Endothelial cell (in vitro differentiated cells): ENCODE data around the gene TAC3. TPM values are rescaled to one million over a fixed set of nuclear protein-coding genes. Genes with fewer than 3 reads are reported as not detected.
"Not testable (repeated sequence)": the region's sequence is repeated elsewhere in the genome, so short reads cannot be mapped to it uniquely, and the experiment has no call there.

Experiments
- DNase-seq: peaks from one replicate; pipeline ENCODE4 v3.0.0; 2021; ENCODE audit warnings: low spot score
- H3K27ac Mint-ChIP-seq: one replicate; pipeline ENCODE4 v1.8.0; 2021; ENCODE audit warnings: mixed read lengths, inconsistent platforms; ENCODE audit not compliant: unreplicated experiment
- H3K27me3 Mint-ChIP-seq: one replicate; pipeline ENCODE4 v1.8.0; 2021; ENCODE audit warnings: mild to moderate bottlenecking, moderate library complexity, mixed read lengths, inconsistent platforms; ENCODE audit not compliant: unreplicated experiment
- H3K36me3 Mint-ChIP-seq: one replicate; pipeline ENCODE4 v1.8.0; 2021; ENCODE audit warnings: mild to moderate bottlenecking, low read depth, mixed read lengths, inconsistent platforms; ENCODE audit not compliant: unreplicated experiment
- H3K4me1 Mint-ChIP-seq: one replicate; pipeline ENCODE4 v1.8.0; 2021; ENCODE audit warnings: mild to moderate bottlenecking, mixed read lengths, inconsistent platforms; ENCODE audit not compliant: unreplicated experiment
- H3K4me3 Mint-ChIP-seq: one replicate; pipeline ENCODE4 v1.8.0; 2021; ENCODE audit warnings: mild to moderate bottlenecking, mixed read lengths, inconsistent platforms; ENCODE audit not compliant: unreplicated experiment
- H3K9me3 Mint-ChIP-seq: one replicate; pipeline ENCODE4 v1.8.0; 2021; ENCODE audit warnings: mixed read lengths, inconsistent platforms; ENCODE audit not compliant: unreplicated experiment
- CTCF ChIP-seq: fragments of 200-600 bp; sonication (generic); IDR thresholded peaks from one replicate; pipeline ENCODE4 v1.5.0; 2021; ENCODE audit warnings: antibody characterized with exemption; ENCODE audit not compliant: unreplicated experiment
- total RNA-seq: library from RNA; stranded (reverse); fragmentation: NEBNext Ultra II Directional; extraction: Animal tissue kit (Norgen Biotek cat#: 25700); gene quantifications from one replicate; pipeline ENCODE4 v1.2.1, GENCODE V29; 2021; ENCODE audit not compliant: unreplicated experiment

TAC3 gene
- total RNA-seq, 1 donor from 2014 or later: 18.0 TPM

GRCh38 chr12:56989861-56990610, 26.3 kb downstream of the TAC3 start:
- Mint-ChIP-seq H3K36me3 (no peaks in the 10 kb centered on the region), H3K9me3 (no peaks in the 10 kb centered on the region), H3K4me3 (peak overlapping the region; percentile 10), H3K27ac (no peak overlapping the region), H3K4me1 (peaks cover 74% of the 10 kb centered on the region), H3K27me3 (peaks cover 9% of the 10 kb centered on the region)
- TF ChIP-seq CTCF: no peak
- DNase-seq: no peak

GRCh38 chr12:56988207-56988739, 28.1 kb downstream of the TAC3 start:
- H3K4me1 Mint-ChIP-seq: peaks cover 69% of the 10 kb centered on the region
- no peak for TF ChIP-seq CTCF
- H3K27ac Mint-ChIP-seq: peak overlapping the region; percentile 85
- H3K27me3 Mint-ChIP-seq: peaks cover 10% of the 10 kb centered on the region
- peak; percentile 54 for DNase-seq
- peaks cover 4% of the 10 kb centered on the region for H3K36me3 Mint-ChIP-seq
- peak overlapping the region; percentile 10 for H3K4me3 Mint-ChIP-seq
- no peaks in the 10 kb centered on the region for H3K9me3 Mint-ChIP-seq

GRCh38 chr12:56987551-56988053, 28.7 kb downstream of the TAC3 start:
- Mint-ChIP-seq H3K36me3 (peaks cover 4% of the 10 kb centered on the region), H3K9me3 (no peaks in the 10 kb centered on the region), H3K27ac (peak overlapping the region; percentile 85), H3K4me1 (peaks cover 62% of the 10 kb centered on the region), H3K27me3 (peaks cover 10% of the 10 kb centered on the region), H3K4me3 (no peak overlapping the region)
- peak; percentile 71 for DNase-seq
- peak; percentile 87 for TF ChIP-seq CTCF

GRCh38 chr12:56987011-56987410, 29.3 kb downstream of the TAC3 start:
- peaks cover 10% of the 10 kb centered on the region for H3K27me3 Mint-ChIP-seq
- TF ChIP-seq CTCF: no peak
- no peak overlapping the region for H3K27ac Mint-ChIP-seq
- DNase-seq: no peak
- H3K36me3 Mint-ChIP-seq: peaks cover 4% of the 10 kb centered on the region
- H3K4me1 Mint-ChIP-seq: peaks cover 60% of the 10 kb centered on the region
- no peak overlapping the region for H3K4me3 Mint-ChIP-seq
- no peaks in the 10 kb centered on the region for H3K9me3 Mint-ChIP-seq

GRCh38 chr12:56985714-56986113, 30.6 kb downstream of the TAC3 start:
- H3K4me1 Mint-ChIP-seq: peaks cover 50% of the 10 kb centered on the region
- H3K27me3 Mint-ChIP-seq, H3K27ac Mint-ChIP-seq, DNase-seq, H3K9me3 Mint-ChIP-seq, H3K36me3 Mint-ChIP-seq, H3K4me3 Mint-ChIP-seq: not testable (repeated sequence)
